Fibroblast of the aortic adventitia (primary cell): ENCODE results near the gene WNT10A. TPM values are rescaled to one million over a fixed set of nuclear protein-coding genes. Genes with fewer than 3 reads are reported as not detected.

Experiments used
- DNase-seq: peaks from one replicate; pipeline ENCODE4 v3.0.0-alpha.2; 2010; ENCODE audit warnings: low read depth
- H3K4me3 ChIP-seq: 2 replicates; pipeline ENCODE4 v1.5.1; 2011; ENCODE audit warnings: low read depth, mild to moderate bottlenecking, control low read depth, low read length, moderate library complexity
- CTCF ChIP-seq: IDR thresholded peaks from 2 replicates; pipeline ENCODE4 v1.5.1; 2011; ENCODE audit warnings: mild to moderate bottlenecking, low read length, control low read depth, inconsistent platforms; ENCODE audit not compliant: insufficient read depth
- total RNA-seq: library from RNA; depleted of rRNA; stranded (reverse); fragments of >200 nt; gene quantifications from 2 replicates; pipeline ENCODE4 v1.2.3, GENCODE V29; 2012; ENCODE audit warnings: low replicate concordance

WNT10A gene
- total RNA-seq, 1 donor, result not detected

GRCh38 chr2:218852911-218853667 lies 27.6 kb upstream of the WNT10A start:
- peak; percentile 78 for TF ChIP-seq CTCF
- peak; percentile 62 for DNase-seq
- H3K4me3 ChIP-seq, result no peak overlapping the region

GRCh38 chr2:218853766-218854165 lies 26.9 kb upstream of the WNT10A start:
- DNase-seq, result no peak
- H3K4me3 ChIP-seq, result no peak overlapping the region
- no peak for TF ChIP-seq CTCF

- no peak for TF ChIP-seq CTCF
- no peak overlapping the region for H3K4me3 ChIP-seq
- DNase-seq, result no peak
These were observed 25.8 kb upstream of the WNT10A start for GRCh38 chr2:218854860-218855259.

- TF ChIP-seq CTCF, result no peak
- H3K4me3 ChIP-seq, result no peak overlapping the region
- DNase-seq, result no peak
These were observed 25.1 kb upstream of the WNT10A start for GRCh38 chr2:218855305-218856166.

- no peak for TF ChIP-seq CTCF
- no peak for DNase-seq
- H3K4me3 ChIP-seq, result no peak overlapping the region
These were observed 24.3 kb upstream of the WNT10A start for GRCh38 chr2:218856167-218856895.

GRCh38 chr2:218856896-218857243 lies 23.8 kb upstream of the WNT10A start:
- DNase-seq, result no peak
- H3K4me3 ChIP-seq, result no peak overlapping the region
- TF ChIP-seq CTCF, result no peak
